GM12892 (cell line): ENCODE results near the gene RANBP10.

Experiments
- POLR2A ChIP-seq: IDR thresholded peaks from 2 replicates; pipeline ENCODE4 v1.6.1; 2011; ENCODE audit warnings: low read depth, low read length, control low read depth
- POLR2AphosphoS5 ChIP-seq: IDR thresholded peaks from 2 replicates; pipeline ENCODE4 v1.6.1; 2011; ENCODE audit warnings: low read depth, low read length, control low read depth

DNA sequence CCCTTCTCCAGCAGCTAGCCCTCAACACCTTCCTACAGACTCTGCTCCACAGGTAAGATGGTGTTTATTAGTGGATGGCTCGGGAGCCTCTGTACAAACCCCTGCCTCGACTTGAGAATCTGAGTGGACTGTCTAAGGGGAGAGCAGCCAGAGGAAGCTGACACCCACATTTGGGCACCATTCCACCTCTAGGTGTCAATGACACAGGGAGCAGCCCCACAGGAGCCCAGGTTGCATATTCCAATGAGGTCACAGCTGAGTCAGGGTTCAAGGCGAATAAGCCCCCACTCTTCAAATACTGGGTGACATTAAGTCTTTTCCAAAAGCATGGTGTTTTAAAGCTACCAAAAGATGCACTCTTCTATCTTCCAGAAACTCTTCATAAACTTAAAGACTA, 31.9 kb downstream of the RANBP10 start:
- no peak for TF ChIP-seq POLR2A
- TF ChIP-seq POLR2AphosphoS5 = no peak
